ENCODE data around the gene TGFBR3.

- TF ChIP-seq CTCF (conservative IDR thresholded peaks at IDR 0.05; ENCODE audit: low read depth, low read length) (no peak), RCOR1 (IDR thresholded peaks at IDR 0.05; ENCODE audit: insufficient replicate concordance, low read length) (no peak), USF2 (IDR thresholded peaks at IDR 0.05; ENCODE audit: low read depth, low read length) (no peak), RAD21 (IDR thresholded peaks at IDR 0.05; ENCODE audit: low read length) (no peak), BHLHE40 (IDR thresholded peaks at IDR 0.05; ENCODE audit: low read depth, low read length) (no peak), SMC3 (IDR thresholded peaks at IDR 0.05; ENCODE audit: low read depth, low read length) (no peak), NFE2L2 (IDR thresholded peaks at IDR 0.05; ENCODE audit: low read depth, low read length) (no peak), CHD1 (IDR thresholded peaks at IDR 0.05; ENCODE audit: low read depth, low read length) (no peak), POLR2A (IDR thresholded peaks at IDR 0.05; ENCODE audit: low read depth, low read length) (no peak), MXI1 (IDR thresholded peaks at IDR 0.05; ENCODE audit: borderline replicate concordance, low read depth, low read length) (no peak)
Measured at GRCh38 chr1:91760512-91760911, 125.4 kb downstream of the TGFBR3 start.
